ENCODE results near the gene SMIM22. TPM values are rescaled to one million over a fixed set of nuclear protein-coding genes. Genes with fewer than 3 reads are reported as not detected.
A peak's percentile ranks its signal among the peaks of the same experiment; 100 is the strongest.

SMIM22 gene
- total and polyA plus RNA-seq, 4 donors, result 0.49 to 1.2 (median 0.72) TPM; not detected in 1

DNA sequence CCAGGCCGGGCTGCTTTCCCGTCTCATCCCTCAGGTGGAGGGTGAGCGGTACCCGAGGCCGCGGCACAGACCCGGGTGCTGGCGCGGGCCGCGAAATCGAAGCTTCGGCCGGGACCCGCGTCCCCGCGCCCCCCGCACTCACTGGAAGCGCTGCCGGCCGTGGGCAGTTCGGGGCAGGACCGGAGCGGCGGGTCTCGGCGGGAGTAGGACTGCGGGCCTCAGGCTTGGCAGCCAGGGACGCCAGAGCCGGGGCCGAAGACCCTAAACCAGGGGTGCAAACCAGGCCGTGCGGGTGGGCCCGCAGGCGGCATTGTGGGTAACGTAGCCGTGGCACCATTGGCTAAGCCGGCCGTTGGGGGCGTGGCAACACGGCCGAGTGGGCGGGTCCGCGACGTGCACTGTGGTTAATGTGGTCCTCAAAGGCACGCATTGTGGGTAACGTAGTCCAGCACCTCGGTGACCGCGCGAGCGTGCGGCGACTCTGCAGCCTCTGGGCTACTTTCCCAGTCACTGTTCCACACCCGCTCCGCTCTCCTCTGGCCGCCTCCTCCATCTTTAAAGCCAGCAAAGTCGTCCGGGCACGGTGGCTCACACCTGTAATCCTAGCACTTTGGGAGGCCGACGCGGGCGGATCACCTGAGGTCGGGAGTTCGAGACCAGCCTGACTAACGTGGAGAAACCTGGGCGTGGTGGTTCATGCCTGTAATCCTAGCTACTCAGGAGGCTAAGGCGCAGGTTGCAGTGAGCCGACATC lies 28.1 kb upstream of the SMIM22 start, which contains the start of gene ZNF500 (continued):
- peak; percentile 6 to 33 for TF ChIP-seq RAD21 (IDR thresholded peaks at IDR 0.05)

DNA sequence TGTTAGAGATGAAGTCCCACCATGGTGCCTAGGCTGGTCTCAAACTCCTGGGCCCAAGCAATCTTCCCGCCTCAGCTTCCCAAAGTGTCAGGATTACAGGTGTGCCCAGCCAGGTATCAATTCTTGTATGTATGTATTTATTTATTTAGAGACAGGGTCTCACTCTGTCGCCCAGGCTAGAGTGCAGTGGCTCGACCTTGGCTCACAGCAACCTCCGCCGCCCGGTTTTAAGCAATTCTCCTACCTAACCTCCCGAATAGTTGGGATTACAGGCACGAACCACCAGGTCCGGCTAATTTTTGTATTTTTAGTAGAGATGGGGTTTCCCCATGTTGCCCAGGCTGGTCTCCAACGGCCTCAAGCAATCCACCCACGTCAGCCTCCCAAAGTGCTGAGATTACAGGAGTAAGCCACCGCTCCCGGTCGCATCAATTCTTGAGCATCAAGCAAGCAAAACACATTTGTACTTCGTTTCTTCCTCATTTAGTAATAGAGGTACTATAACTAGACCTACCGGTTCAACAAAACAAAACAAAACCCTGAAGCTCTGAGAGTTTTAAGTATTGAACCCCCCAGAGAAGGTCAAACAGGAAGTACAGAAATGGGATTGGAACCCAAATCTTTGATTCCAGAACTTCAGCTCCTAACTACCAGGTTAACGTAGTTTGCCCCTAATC lies 27.2 kb upstream of the SMIM22 start:
- Histone ChIP-seq H3K36me3 (ENCODE audit: control insufficient read depth in 4 of 4, insufficient read depth in 3 of 4, low read depth in 1 of 4, low read length in 3 of 4) (peaks cover 0 to 12% (median 9%) of the 10 kb centered on the region in 4 donors), H3K4me1 (ENCODE audit: control insufficient read depth in 4 of 4, insufficient read depth in 4 of 4, low read length in 3 of 4) (peaks cover 3 to 30% (median 28%) of the 10 kb centered on the region in 4 donors), H3K4me3 (ENCODE audit: low read depth in 1 of 3, low read length in 3 of 3) (peak overlapping the region; percentile 61 to 78 (median 66)), H3K27ac (ENCODE audit: low read depth in 1 of 2, low read length in 2 of 2) (peak overlapping the region; percentile 85 to 91), H3K9ac (ENCODE audit: low read depth in 1 of 2, low read length in 2 of 2) (peak overlapping the region; percentile 26 to 85), H3K27me3 (ENCODE audit: control insufficient read depth in 4 of 4, insufficient read depth in 4 of 4, low read length in 3 of 4) (no peaks in the 10 kb centered on the region), H3K9me3 (ENCODE audit: control insufficient read depth in 4 of 4, low read length in 3 of 4) (no peaks in the 10 kb centered on the region)
- 47% methylated on average over 17 of the region's 17 CpGs for WGBS
- TF ChIP-seq, protein P1, sequence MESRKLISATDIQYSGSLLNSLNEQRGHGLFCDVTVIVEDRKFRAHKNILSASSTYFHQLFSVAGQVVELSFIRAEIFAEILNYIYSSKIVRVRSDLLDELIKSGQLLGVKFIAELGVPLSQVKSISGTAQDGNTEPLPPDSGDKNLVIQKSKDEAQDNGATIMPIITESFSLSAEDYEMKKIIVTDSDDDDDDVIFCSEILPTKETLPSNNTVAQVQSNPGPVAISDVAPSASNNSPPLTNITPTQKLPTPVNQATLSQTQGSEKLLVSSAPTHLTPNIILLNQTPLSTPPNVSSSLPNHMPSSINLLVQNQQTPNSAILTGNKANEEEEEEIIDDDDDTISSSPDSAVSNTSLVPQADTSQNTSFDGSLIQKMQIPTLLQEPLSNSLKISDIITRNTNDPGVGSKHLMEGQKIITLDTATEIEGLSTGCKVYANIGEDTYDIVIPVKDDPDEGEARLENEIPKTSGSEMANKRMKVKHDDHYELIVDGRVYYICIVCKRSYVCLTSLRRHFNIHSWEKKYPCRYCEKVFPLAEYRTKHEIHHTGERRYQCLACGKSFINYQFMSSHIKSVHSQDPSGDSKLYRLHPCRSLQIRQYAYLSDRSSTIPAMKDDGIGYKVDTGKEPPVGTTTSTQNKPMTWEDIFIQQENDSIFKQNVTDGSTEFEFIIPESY (IDR thresholded peaks at IDR 0.05), result no peak
- TF ChIP-seq, protein P2, sequence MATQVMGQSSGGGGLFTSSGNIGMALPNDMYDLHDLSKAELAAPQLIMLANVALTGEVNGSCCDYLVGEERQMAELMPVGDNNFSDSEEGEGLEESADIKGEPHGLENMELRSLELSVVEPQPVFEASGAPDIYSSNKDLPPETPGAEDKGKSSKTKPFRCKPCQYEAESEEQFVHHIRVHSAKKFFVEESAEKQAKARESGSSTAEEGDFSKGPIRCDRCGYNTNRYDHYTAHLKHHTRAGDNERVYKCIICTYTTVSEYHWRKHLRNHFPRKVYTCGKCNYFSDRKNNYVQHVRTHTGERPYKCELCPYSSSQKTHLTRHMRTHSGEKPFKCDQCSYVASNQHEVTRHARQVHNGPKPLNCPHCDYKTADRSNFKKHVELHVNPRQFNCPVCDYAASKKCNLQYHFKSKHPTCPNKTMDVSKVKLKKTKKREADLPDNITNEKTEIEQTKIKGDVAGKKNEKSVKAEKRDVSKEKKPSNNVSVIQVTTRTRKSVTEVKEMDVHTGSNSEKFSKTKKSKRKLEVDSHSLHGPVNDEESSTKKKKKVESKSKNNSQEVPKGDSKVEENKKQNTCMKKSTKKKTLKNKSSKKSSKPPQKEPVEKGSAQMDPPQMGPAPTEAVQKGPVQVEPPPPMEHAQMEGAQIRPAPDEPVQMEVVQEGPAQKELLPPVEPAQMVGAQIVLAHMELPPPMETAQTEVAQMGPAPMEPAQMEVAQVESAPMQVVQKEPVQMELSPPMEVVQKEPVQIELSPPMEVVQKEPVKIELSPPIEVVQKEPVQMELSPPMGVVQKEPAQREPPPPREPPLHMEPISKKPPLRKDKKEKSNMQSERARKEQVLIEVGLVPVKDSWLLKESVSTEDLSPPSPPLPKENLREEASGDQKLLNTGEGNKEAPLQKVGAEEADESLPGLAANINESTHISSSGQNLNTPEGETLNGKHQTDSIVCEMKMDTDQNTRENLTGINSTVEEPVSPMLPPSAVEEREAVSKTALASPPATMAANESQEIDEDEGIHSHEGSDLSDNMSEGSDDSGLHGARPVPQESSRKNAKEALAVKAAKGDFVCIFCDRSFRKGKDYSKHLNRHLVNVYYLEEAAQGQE (IDR thresholded peaks at IDR 0.05), result no peak
- no peak for TF ChIP-seq YY1 (IDR thresholded peaks at IDR 0.05)
- no peak for TF ChIP-seq EGR1 (IDR thresholded peaks at IDR 0.05; ENCODE audit: low read depth in 2 of 2)
- no peak for TF ChIP-seq GABPA (IDR thresholded peaks at IDR 0.05 in 1 of 2, conservative IDR thresholded peaks at IDR 0.05 in 1 of 2)
- TF ChIP-seq, protein P3, sequence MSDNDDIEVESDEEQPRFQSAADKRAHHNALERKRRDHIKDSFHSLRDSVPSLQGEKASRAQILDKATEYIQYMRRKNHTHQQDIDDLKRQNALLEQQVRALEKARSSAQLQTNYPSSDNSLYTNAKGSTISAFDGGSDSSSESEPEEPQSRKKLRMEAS (IDR thresholded peaks at IDR 0.05), result no peak
- no peak for TF ChIP-seq TAF1 (conservative IDR thresholded peaks at IDR 0.05)
- no peak for TF ChIP-seq NR2F2 (IDR thresholded peaks at IDR 0.05)
- TF ChIP-seq, protein P4, sequence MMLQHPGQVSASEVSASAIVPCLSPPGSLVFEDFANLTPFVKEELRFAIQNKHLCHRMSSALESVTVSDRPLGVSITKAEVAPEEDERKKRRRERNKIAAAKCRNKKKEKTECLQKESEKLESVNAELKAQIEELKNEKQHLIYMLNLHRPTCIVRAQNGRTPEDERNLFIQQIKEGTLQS (IDR thresholded peaks at IDR 0.05), result no peak
- no peak for TF ChIP-seq RXRA (IDR thresholded peaks at IDR 0.05)
- no peak for TF ChIP-seq FOXA2 (IDR thresholded peaks at IDR 0.05)
- no peak for TF ChIP-seq SP1 (IDR thresholded peaks at IDR 0.05)
- TF ChIP-seq, protein P5, sequence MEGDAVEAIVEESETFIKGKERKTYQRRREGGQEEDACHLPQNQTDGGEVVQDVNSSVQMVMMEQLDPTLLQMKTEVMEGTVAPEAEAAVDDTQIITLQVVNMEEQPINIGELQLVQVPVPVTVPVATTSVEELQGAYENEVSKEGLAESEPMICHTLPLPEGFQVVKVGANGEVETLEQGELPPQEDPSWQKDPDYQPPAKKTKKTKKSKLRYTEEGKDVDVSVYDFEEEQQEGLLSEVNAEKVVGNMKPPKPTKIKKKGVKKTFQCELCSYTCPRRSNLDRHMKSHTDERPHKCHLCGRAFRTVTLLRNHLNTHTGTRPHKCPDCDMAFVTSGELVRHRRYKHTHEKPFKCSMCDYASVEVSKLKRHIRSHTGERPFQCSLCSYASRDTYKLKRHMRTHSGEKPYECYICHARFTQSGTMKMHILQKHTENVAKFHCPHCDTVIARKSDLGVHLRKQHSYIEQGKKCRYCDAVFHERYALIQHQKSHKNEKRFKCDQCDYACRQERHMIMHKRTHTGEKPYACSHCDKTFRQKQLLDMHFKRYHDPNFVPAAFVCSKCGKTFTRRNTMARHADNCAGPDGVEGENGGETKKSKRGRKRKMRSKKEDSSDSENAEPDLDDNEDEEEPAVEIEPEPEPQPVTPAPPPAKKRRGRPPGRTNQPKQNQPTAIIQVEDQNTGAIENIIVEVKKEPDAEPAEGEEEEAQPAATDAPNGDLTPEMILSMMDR (IDR thresholded peaks at IDR 0.05; ENCODE audit: low read depth, low read length, missing input control), result no peak
- no peak for TF ChIP-seq JUND (IDR thresholded peaks at IDR 0.05)
- no peak for TF ChIP-seq FOXA1 (IDR thresholded peaks at IDR 0.05)
- no peak for TF ChIP-seq RAD21 (IDR thresholded peaks at IDR 0.05)
- TF ChIP-seq HNF4G (IDR thresholded peaks at IDR 0.05), result no peak
- no peak for TF ChIP-seq HNF4A (conservative IDR thresholded peaks at IDR 0.05)
- DNase-seq (ENCODE audit: low spot score), result no peak

Data from liver (tissue), 9 donors.